Limb (tissue), 2 donors: Measurements from ENCODE around the gene PTPRO.

Experiments
- DNase-seq, 2 donors: peaks; one replicate each; pipeline ENCODE4 v3.0.0-alpha.2; 2016; ENCODE audit errors: extremely low spot score in 2 of 2

The PTPRO gene

GRCh38 chr12:15638231-15638630 is 315.9 kb downstream of the PTPRO start:
- DNase-seq: no peak

GRCh38 chr12:15644700-15645099 is 322.4 kb downstream of the PTPRO start:
- no peak for DNase-seq

- no peak for DNase-seq
Observed at GRCh38 chr12:15646581-15646980, 324.3 kb downstream of the PTPRO start.
